GM12873 (cell line): Measurements from ENCODE around the gene GABBR2.

Experiments used
- TF ChIP-seq, protein P1 (sequence below): IDR thresholded peaks from 2 replicates; pipeline ENCODE4 v1.5.1; 2012; ENCODE audit warnings: low read depth, mild to moderate bottlenecking, moderate library complexity, low read length, control low read depth; ENCODE audit not compliant: insufficient read depth; ENCODE audit errors: missing control alignments

Gene GABBR2

GRCh38 chr9:98359569-98359968, 349.2 kb downstream of the GABBR2 start:
- TF ChIP-seq, protein P1, sequence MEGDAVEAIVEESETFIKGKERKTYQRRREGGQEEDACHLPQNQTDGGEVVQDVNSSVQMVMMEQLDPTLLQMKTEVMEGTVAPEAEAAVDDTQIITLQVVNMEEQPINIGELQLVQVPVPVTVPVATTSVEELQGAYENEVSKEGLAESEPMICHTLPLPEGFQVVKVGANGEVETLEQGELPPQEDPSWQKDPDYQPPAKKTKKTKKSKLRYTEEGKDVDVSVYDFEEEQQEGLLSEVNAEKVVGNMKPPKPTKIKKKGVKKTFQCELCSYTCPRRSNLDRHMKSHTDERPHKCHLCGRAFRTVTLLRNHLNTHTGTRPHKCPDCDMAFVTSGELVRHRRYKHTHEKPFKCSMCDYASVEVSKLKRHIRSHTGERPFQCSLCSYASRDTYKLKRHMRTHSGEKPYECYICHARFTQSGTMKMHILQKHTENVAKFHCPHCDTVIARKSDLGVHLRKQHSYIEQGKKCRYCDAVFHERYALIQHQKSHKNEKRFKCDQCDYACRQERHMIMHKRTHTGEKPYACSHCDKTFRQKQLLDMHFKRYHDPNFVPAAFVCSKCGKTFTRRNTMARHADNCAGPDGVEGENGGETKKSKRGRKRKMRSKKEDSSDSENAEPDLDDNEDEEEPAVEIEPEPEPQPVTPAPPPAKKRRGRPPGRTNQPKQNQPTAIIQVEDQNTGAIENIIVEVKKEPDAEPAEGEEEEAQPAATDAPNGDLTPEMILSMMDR, result no peak

DNA sequence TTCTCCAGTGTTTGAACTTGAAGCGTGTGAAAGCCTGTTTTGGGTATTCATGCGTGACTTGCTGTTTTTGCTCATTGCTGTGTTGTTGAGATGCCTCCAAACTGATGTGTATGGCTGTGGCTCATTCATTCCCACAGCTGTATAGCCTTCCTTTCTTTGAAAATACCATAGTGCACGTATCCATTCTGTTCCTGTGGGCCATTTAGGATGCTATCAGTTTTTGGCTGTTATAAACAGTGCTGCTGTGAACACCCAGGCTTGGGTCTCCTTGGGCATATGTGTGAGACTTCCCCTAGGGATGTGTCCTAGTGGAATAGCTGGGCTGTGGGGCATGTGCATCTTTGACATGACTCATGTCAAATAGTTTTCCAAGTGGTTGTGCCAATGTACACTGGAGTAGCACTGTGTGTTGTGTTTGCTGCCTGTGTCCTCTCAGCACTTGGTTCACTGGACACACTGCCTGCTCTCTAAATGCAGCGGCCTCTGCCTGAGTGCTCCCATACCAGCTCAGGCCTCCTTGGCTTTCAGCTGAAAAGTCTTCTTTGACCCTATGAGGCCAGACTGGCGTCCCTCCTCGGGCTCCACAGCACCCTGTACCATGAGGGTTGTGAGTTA, 350.7 kb downstream of the GABBR2 start:
- TF ChIP-seq, protein P1, result no peak

DNA sequence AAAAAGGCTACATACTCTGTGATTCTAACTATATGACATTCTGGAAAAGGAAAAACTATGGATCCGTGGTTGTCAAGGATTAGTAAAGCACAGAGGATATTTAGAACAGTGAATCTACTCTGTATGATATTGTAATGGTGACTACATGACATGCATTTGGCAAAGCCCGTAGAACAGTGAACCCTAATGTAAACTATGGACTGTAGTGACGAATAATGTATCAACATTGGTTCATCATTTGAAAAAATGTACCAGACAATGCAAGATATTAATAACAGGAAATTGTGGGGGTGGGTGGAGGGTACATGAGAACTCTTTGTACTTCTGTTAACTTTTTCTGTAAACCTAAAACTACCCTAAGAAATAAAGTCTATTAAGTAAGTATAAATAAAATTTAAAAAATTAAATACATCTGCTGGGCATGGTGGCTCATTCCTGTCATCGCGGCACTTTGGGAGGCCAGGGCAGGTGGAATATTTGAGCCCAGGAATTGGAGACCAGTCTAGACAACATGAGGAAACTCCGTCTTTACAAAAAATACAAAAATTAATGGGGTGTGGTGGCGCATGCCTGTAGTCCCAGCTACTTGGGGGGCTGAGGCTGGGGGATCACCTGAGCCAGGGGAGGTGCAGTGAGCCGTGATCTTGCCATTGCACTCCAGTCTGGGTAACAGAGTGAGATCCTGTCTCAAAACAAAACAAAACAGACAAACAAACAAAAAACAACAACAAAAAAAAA, 351.6 kb downstream of the GABBR2 start:
- TF ChIP-seq, protein P1, result no peak

DNA sequence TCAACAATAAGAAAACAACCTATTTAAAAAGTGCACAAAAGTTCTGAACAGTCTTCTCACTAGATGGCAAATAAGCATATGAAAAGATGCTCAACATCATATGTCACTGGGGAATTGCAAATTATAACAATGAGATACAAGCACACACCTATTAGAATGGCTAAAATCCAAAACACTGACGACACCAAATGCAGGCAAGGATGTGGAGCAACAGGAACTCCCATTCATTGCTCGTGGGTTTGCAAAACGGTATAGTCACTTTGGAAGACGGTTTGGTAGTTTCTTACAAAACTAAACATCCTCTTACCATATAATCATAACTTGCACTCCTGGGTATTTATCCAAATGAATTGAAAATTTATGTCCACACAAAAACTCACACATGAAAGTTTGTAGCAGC, 352.4 kb downstream of the GABBR2 start:
- TF ChIP-seq, protein P1, result no peak

- TF ChIP-seq, protein P1, result no peak
Observed at GRCh38 chr9:98351370-98351769, 357.4 kb downstream of the GABBR2 start.

DNA sequence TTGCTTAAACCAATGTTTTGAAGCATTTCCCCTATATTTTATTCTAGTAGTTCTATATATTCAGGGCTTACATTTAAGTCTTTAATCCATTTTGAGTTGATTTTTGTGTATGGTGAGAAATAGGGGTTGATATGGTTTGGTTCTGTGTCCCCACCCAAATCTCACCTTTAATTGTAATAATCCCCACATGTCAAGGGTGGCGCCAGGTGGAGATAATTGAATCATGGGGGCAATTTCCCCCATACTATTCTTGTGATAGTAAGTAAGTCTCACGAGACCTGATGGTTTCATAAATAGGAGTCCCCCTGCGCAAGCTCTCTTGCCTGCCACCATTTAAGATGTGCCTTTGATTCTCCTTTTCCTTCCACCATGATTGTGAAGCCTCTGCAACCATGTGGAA, 361.1 kb downstream of the GABBR2 start:
- TF ChIP-seq, protein P1, result no peak

DNA sequence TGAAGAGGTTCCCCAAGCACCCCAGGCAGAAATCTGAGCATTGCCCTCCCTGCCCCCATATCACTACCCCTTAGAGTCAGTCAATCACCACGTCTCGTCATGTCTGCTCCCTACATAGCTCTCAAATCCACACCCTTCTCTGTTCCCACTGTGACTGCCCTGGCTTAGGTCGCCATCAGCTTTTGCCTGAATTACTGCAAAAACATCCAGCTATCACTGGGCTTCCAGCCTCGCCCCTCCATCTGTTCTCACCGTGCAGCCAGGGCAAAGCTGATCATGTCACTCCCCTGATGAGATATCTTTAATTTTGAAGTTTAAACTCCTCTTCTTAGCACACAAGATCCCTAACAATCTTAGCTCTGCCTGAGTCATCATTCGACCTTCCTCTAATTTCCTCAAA, 363.7 kb downstream of the GABBR2 start:
- TF ChIP-seq, protein P1, result no peak
